WTC11 (cell line): ENCODE measurements around the gene CD101. TPM values are rescaled to one million over a fixed set of nuclear protein-coding genes. Genes with fewer than 3 reads are reported as not detected.

ENCODE experiments used
- ATAC-seq: fragments of 200-7000 bp; cut with Tn5 transposase; 2 replicates; pipeline ENCODE4 v1.10.0; 2021; ENCODE audit warnings: mild to moderate bottlenecking, moderate library complexity
- CTCF ChIA-PET: fragments of 300-600 bp; sonication (Branson Sonifier 250); formaldehyde crosslinking; loops from one replicate; lab custom pipeline; 2021; ENCODE audit warnings: antibody characterized with exemption; lab: Charles Lee
- POLR2A ChIA-PET: fragments of 350-600 bp; sonication (Branson Sonifier 250); formaldehyde crosslinking; loops from one replicate; lab custom pipeline; 2021; ENCODE audit warnings: antibody characterized with exemption; lab: Charles Lee
- DNase-seq: peaks from one replicate; pipeline ENCODE4 v3.0.0; 2021; ENCODE audit warnings: low spot score
- H3K27ac Mint-ChIP-seq: 2 replicates; pipeline ENCODE4 v1.8.0; 2021; ENCODE audit warnings: mixed read lengths
- H3K27me3 Mint-ChIP-seq: 2 replicates; pipeline ENCODE4 v1.8.0; 2021; ENCODE audit warnings: low read depth, mild to moderate bottlenecking, moderate library complexity, mixed read lengths
- H3K36me3 Mint-ChIP-seq: 2 replicates; pipeline ENCODE4 v1.8.0; 2021; ENCODE audit warnings: mixed read lengths
- H3K4me1 Mint-ChIP-seq: 2 replicates; pipeline ENCODE4 v1.8.0; 2022; ENCODE audit warnings: mixed read lengths
- H3K4me3 Mint-ChIP-seq: 2 replicates; pipeline ENCODE4 v1.8.0; 2021; ENCODE audit warnings: mild to moderate bottlenecking, moderate library complexity, mixed read lengths
- H3K9me3 Mint-ChIP-seq: 2 replicates; pipeline ENCODE4 v1.8.0; 2021; ENCODE audit warnings: mixed read lengths
- ATF2 ChIP-seq: sonication (generic); formaldehyde crosslinking; IDR thresholded peaks from 2 replicates; pipeline ENCODE4 v1.8.1; 2022; ENCODE audit warnings: low read depth, missing genetic modification reagents, borderline replicate concordance
- ATF3 ChIP-seq: sonication (generic); formaldehyde crosslinking; conservative IDR thresholded peaks from 2 replicates; pipeline ENCODE4 v1.8.1; 2022; ENCODE audit warnings: mild to moderate bottlenecking, missing genetic modification reagents
- CDX4 ChIP-seq: fragments of 250-450 bp; sonication (Bioruptor Pico); IDR thresholded peaks from 2 replicates; pipeline ENCODE4 v1.9.0; 2021; ENCODE audit warnings: moderate library complexity, mild to moderate bottlenecking, inconsistent platforms, borderline replicate concordance
- CREM ChIP-seq: sonication (generic); formaldehyde crosslinking; IDR thresholded peaks from 2 replicates; pipeline ENCODE4 v1.8.1; 2022; ENCODE audit warnings: mild to moderate bottlenecking, missing genetic modification reagents, moderate library complexity
- ESRRA ChIP-seq: sonication (generic); formaldehyde crosslinking; IDR thresholded peaks from 2 replicates; pipeline ENCODE4 v1.8.1; 2022; ENCODE audit warnings: mild to moderate bottlenecking, missing genetic modification reagents, borderline replicate concordance
- FOXK1 ChIP-seq: sonication (generic); formaldehyde crosslinking; IDR thresholded peaks from 2 replicates; pipeline ENCODE4 v1.8.0; 2022; ENCODE audit warnings: mild to moderate bottlenecking, moderate library complexity, missing genetic modification reagents
- GRHL2 ChIP-seq: fragments of 250-450 bp; sonication (Bioruptor Pico); IDR thresholded peaks from 2 replicates; pipeline ENCODE4 v1.8.0; 2022; ENCODE audit warnings: mild to moderate bottlenecking, moderate library complexity; ENCODE audit not compliant: insufficient replicate concordance, severe bottlenecking
- HMGA2 ChIP-seq: fragments of 250-450 bp; sonication (Bioruptor Pico); IDR thresholded peaks from 2 replicates; pipeline ENCODE4 v1.4.0; 2021; ENCODE audit warnings: mild to moderate bottlenecking, moderate library complexity
- HMGXB4 ChIP-seq: sonication (generic); formaldehyde crosslinking; IDR thresholded peaks from 2 replicates; pipeline ENCODE4 v1.8.1; 2023; ENCODE audit warnings: mild to moderate bottlenecking, moderate library complexity, missing genetic modification reagents
- NFYB ChIP-seq: sonication (generic); formaldehyde crosslinking; conservative IDR thresholded peaks from 2 replicates; pipeline ENCODE4 v1.8.0; 2022; ENCODE audit warnings: low read depth, missing genetic modification reagents
- PRRX2 ChIP-seq: fragments of 250-450 bp; sonication (Bioruptor Pico); IDR thresholded peaks from 2 replicates; pipeline ENCODE4 v1.8.0; 2021; ENCODE audit warnings: mild to moderate bottlenecking
- SMAD4 ChIP-seq: sonication (generic); formaldehyde crosslinking; IDR thresholded peaks from 2 replicates; pipeline ENCODE4 v1.8.0; 2022; ENCODE audit warnings: mild to moderate bottlenecking, missing genetic modification reagents
- ZNF219 ChIP-seq: sonication (generic); formaldehyde crosslinking; IDR thresholded peaks from 2 replicates; pipeline ENCODE4 v1.8.0; 2023; ENCODE audit warnings: missing genetic modification reagents, mild to moderate bottlenecking, borderline replicate concordance
- ZNF396 ChIP-seq: fragments of 250-450 bp; sonication (Bioruptor Pico); IDR thresholded peaks from 2 replicates; pipeline ENCODE4 v1.8.0; 2021; ENCODE audit warnings: mild to moderate bottlenecking, moderate library complexity, borderline replicate concordance
- ZNF416 ChIP-seq: fragments of 250-450 bp; sonication (Bioruptor Pico); IDR thresholded peaks from 2 replicates; pipeline ENCODE4 v1.9.0; 2021; ENCODE audit warnings: mild to moderate bottlenecking, inconsistent platforms
- ZNF532 ChIP-seq: fragments of 250-450 bp; sonication (Bioruptor Pico); IDR thresholded peaks from 2 replicates; pipeline ENCODE4 v1.9.0; 2021; ENCODE audit warnings: mild to moderate bottlenecking, borderline replicate concordance
- ZSCAN18 ChIP-seq: fragments of 250-450 bp; sonication (Bioruptor Pico); IDR thresholded peaks from 2 replicates; pipeline ENCODE4 v2.1.2; 2022; ENCODE audit warnings: mild to moderate bottlenecking, moderate library complexity
- total RNA-seq: library from RNA; stranded (reverse); gene quantifications from 3 replicates; pipeline ENCODE4 v1.2.3, GENCODE V29; 2021

CD101 gene
- total RNA-seq, 1 experiment from 2014 or later, result 1.4 TPM

GRCh38 chr1:116962987-116963639 is 38.4 kb upstream of the CD101 start (continued):
- TF ChIP-seq ZNF532 (no peak), ZNF416 (no peak), CDX4 (CRISPR knock-in tag) (no peak), CREM (CRISPR knock-in tag) (no peak), SMAD4 (CRISPR knock-in tag) (no peak), ATF2 (no peak)

- H3K4me3 Mint-ChIP-seq, result no peak overlapping the region
- TF ChIP-seq ESRRA (CRISPR knock-in tag) (no peak), SMAD4 (CRISPR knock-in tag) (no peak), ATF3 (CRISPR knock-in tag) (no peak), HMGA2 (CRISPR knock-in tag) (no peak), NFYB (CRISPR knock-in tag) (no peak), FOXK1 (CRISPR knock-in tag) (no peak)
- peaks cover 7% of the 10 kb centered on the region for H3K9me3 Mint-ChIP-seq
- H3K4me1 Mint-ChIP-seq, result peaks cover 9% of the 10 kb centered on the region
- no peak overlapping the region for H3K27ac Mint-ChIP-seq
- ChIA-PET CTCF (no interaction called here), POLR2A (no interaction called here)
- no peak for DNase-seq
- no peaks in the 10 kb centered on the region for H3K27me3 Mint-ChIP-seq
- ATAC-seq, result no peak
- peaks cover 25% of the 10 kb centered on the region for H3K36me3 Mint-ChIP-seq
These were observed 34.8 kb upstream of the CD101 start for GRCh38 chr1:116966791-116967190.

- no peak overlapping the region for H3K4me3 Mint-ChIP-seq
These were observed 32.8 kb upstream of the CD101 start for GRCh38 chr1:116968724-116969123.

More at GRCh38 chr1:116968724-116969123, 32.8 kb upstream of the CD101 start:
- ATAC-seq, result no peak
- POLR2A ChIA-PET, result no interaction called here
- CTCF ChIA-PET, result no interaction called here
- peaks cover 34% of the 10 kb centered on the region for H3K36me3 Mint-ChIP-seq
- TF ChIP-seq ZNF396, result no peak
- TF ChIP-seq ZSCAN18 (CRISPR knock-in tag), result no peak
- TF ChIP-seq ZNF219 (CRISPR knock-in tag), result no peak
- TF ChIP-seq PRRX2, result no peak
- no peak for TF ChIP-seq HMGXB4 (CRISPR knock-in tag)
- no peak for TF ChIP-seq GRHL2 (CRISPR knock-in tag)
- TF ChIP-seq ESRRA (CRISPR knock-in tag), result no peak
- no peak for DNase-seq
- H3K9me3 Mint-ChIP-seq, result peaks cover 9% of the 10 kb centered on the region
- H3K27me3 Mint-ChIP-seq, result no peaks in the 10 kb centered on the region
- peaks cover 9% of the 10 kb centered on the region for H3K4me1 Mint-ChIP-seq
- H3K27ac Mint-ChIP-seq, result no peak overlapping the region
